Type B pancreatic cell (in vitro differentiated cells): Measurements from ENCODE around the gene LIME1. TPM values are rescaled to one million over a fixed set of nuclear protein-coding genes. Genes with fewer than 3 reads are reported as not detected.
A peak's percentile ranks its signal among the peaks of the same experiment; 100 is the strongest.

Source experiments
- DNase-seq: peaks from one replicate; pipeline ENCODE4 v3.0.0; 2021; ENCODE audit warnings: mixed read lengths; ENCODE audit not compliant: unreplicated experiment; ENCODE audit errors: extremely low spot score
- H3K27ac Mint-ChIP-seq: 2 replicates; pipeline ENCODE4 v1.8.0; 2021; ENCODE audit warnings: mild to moderate bottlenecking, mixed read lengths
- H3K27me3 Mint-ChIP-seq: 2 replicates; pipeline ENCODE4 v1.8.0; 2021; ENCODE audit warnings: mixed read lengths
- H3K36me3 Mint-ChIP-seq: 2 replicates; pipeline ENCODE4 v1.8.0; 2021; ENCODE audit warnings: mixed read lengths
- H3K4me1 Mint-ChIP-seq: one replicate; pipeline ENCODE4 v1.8.0; 2021; ENCODE audit warnings: mixed read lengths; ENCODE audit not compliant: unreplicated experiment
- H3K4me3 Mint-ChIP-seq: 2 replicates; pipeline ENCODE4 v1.8.0; 2021; ENCODE audit warnings: mild to moderate bottlenecking, mixed read lengths
- H3K9me3 Mint-ChIP-seq: 2 replicates; pipeline ENCODE4 v1.8.0; 2021; ENCODE audit warnings: mixed read lengths
- total RNA-seq: library from RNA; stranded (reverse); gene quantifications from 2 replicates; pipeline ENCODE4 v1.2.1, GENCODE V29; 2021; ENCODE audit warnings: low replicate concordance
- TF ChIP-seq, protein P1 (sequence below): fragments of 200-600 bp; sonication (generic); conservative IDR thresholded peaks from 2 replicates; pipeline ENCODE4 v1.5.0; 2021; ENCODE audit warnings: antibody characterized with exemption, mild to moderate bottlenecking

The LIME1 gene
- total RNA-seq, 1 donor from 2014 or later: 11.3 TPM

GRCh38 chr20:63745961-63746731 is 9.7 kb downstream of the LIME1 start:
- no peak overlapping the region for H3K4me3 Mint-ChIP-seq
- no peaks in the 10 kb centered on the region for H3K36me3 Mint-ChIP-seq
- H3K4me1 Mint-ChIP-seq: peaks cover 3% of the 10 kb centered on the region
- no peaks in the 10 kb centered on the region for H3K27me3 Mint-ChIP-seq
- DNase-seq: no peak
- H3K27ac Mint-ChIP-seq: peak overlapping the region; percentile 71
- H3K9me3 Mint-ChIP-seq: no peaks in the 10 kb centered on the region
- TF ChIP-seq, protein P1, sequence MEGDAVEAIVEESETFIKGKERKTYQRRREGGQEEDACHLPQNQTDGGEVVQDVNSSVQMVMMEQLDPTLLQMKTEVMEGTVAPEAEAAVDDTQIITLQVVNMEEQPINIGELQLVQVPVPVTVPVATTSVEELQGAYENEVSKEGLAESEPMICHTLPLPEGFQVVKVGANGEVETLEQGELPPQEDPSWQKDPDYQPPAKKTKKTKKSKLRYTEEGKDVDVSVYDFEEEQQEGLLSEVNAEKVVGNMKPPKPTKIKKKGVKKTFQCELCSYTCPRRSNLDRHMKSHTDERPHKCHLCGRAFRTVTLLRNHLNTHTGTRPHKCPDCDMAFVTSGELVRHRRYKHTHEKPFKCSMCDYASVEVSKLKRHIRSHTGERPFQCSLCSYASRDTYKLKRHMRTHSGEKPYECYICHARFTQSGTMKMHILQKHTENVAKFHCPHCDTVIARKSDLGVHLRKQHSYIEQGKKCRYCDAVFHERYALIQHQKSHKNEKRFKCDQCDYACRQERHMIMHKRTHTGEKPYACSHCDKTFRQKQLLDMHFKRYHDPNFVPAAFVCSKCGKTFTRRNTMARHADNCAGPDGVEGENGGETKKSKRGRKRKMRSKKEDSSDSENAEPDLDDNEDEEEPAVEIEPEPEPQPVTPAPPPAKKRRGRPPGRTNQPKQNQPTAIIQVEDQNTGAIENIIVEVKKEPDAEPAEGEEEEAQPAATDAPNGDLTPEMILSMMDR: no peak

- Mint-ChIP-seq H3K27me3 (no peaks in the 10 kb centered on the region), H3K4me1 (peaks cover 3% of the 10 kb centered on the region), H3K27ac (no peak overlapping the region), H3K4me3 (no peak overlapping the region), H3K9me3 (no peaks in the 10 kb centered on the region), H3K36me3 (no peaks in the 10 kb centered on the region)
- TF ChIP-seq, protein P1: no peak
- no peak for DNase-seq
Observed at GRCh38 chr20:63746751-63747315, 10.4 kb downstream of the LIME1 start.

- Mint-ChIP-seq H3K36me3 (no peaks in the 10 kb centered on the region), H3K27ac (no peak overlapping the region), H3K9me3 (no peaks in the 10 kb centered on the region), H3K4me3 (no peak overlapping the region), H3K27me3 (no peaks in the 10 kb centered on the region), H3K4me1 (peaks cover 3% of the 10 kb centered on the region)
- DNase-seq: no peak
- TF ChIP-seq, protein P1: no peak
Observed at GRCh38 chr20:63747622-63748069, 11.2 kb downstream of the LIME1 start.

DNA sequence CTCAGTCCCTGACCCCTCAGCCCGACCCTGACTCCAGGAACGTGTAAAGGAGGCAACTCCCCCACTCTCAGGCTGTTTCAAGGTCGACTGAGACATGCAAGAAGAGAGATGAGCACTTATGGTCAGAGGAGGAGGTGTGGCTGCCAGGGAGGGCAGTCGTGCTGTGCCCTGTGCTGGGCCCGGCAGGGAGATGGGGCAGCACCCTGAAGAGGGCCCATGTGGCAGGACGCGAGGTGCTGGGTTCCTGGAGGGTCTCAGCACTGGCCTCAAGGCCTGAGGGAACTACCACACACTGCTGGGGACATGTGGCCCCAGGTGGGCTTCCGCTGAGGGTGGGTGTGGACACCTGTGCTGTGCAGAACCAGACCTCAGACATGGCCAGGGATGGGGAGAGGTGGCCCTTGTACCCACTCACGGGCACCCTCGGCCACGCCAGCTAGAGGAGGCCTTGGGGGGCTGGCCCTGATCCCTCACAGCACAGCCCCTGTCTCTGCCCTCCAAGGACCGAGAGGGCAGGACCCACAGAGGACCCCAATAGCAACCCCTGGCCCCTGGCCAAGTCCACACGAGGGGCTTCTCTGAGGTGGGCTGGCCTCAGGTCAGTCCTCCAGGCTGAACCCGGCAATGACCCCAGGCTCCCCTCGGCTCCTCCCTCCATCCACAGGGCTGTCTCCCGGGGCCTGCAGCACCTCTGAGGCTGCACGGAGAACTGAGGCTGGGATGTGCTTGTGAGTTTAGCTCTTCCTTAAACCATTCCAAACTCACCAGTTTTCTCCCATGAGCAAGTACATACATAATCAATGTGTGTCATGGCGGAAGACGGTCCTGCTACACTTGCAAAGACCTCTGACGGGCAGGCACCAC is 11.8 kb downstream of the LIME1 start:
- no peak for DNase-seq
- Mint-ChIP-seq H3K27ac (no peak overlapping the region), H3K27me3 (no peaks in the 10 kb centered on the region), H3K4me3 (no peak overlapping the region), H3K36me3 (no peaks in the 10 kb centered on the region), H3K9me3 (no peaks in the 10 kb centered on the region), H3K4me1 (peaks cover 3% of the 10 kb centered on the region)
- TF ChIP-seq, protein P1: no peak

GRCh38 chr20:63748934-63749270 is 12.4 kb downstream of the LIME1 start:
- Mint-ChIP-seq H3K4me1 (peaks cover 3% of the 10 kb centered on the region), H3K27me3 (no peaks in the 10 kb centered on the region), H3K4me3 (no peak overlapping the region), H3K36me3 (no peaks in the 10 kb centered on the region), H3K27ac (no peak overlapping the region), H3K9me3 (no peaks in the 10 kb centered on the region)
- DNase-seq: no peak
- TF ChIP-seq, protein P1: no peak
